H1 (cell line): ENCODE results near the gene PFN2. TPM values are rescaled to one million over a fixed set of nuclear protein-coding genes. Genes with fewer than 3 reads are reported as not detected.

Source experiments
- CTCF ChIA-PET: fragments of 300-600 bp; sonication (Branson Sonifier 250); formaldehyde crosslinking; loops from one replicate; lab custom pipeline; 2021; ENCODE audit not compliant: partially characterized antibody; lab: Charles Lee
- POLR2A ChIA-PET: fragments of 300-600 bp; sonication (Branson Sonifier 250); formaldehyde crosslinking; loops from one replicate; lab custom pipeline; 2021; ENCODE audit warnings: inconsistent platforms; ENCODE audit not compliant: partially characterized antibody; lab: Charles Lee
- DNase-seq, 2 experiments: peaks; one replicate each; pipeline versions ENCODE4 v3.0.0 to v3.0.0-alpha.2; 2010 to 2022; ENCODE audit warnings: low spot score in 2 of 2, low read depth in 1 of 2, mixed read lengths in 1 of 2
- FAIRE-seq: peaks from 2 replicates; lab custom pipeline; 2011; peaks lifted over from hg19 to GRCh38; lab: Jason Lieb, UNC
- H2AFZ ChIP-seq: 2 replicates; pipeline ENCODE4 v1.8.1; 2012; ENCODE audit warnings: low read length, inconsistent platforms
- H2AK5ac ChIP-seq: 2 replicates; pipeline ENCODE4 v1.6.1; 2013; ENCODE audit warnings: low read depth, low read length
- H2BK120ac ChIP-seq: replicated peaks from 2 replicates; pipeline ENCODE3; 2013; ENCODE audit warnings: low read depth, low read length, inconsistent platforms
- H2BK12ac ChIP-seq: 2 replicates; pipeline ENCODE4 v1.6.1; 2013; ENCODE audit warnings: low read depth, low read length
- H2BK15ac ChIP-seq: 2 replicates; pipeline ENCODE4 v1.6.1; 2013; ENCODE audit warnings: low read length
- H2BK20ac ChIP-seq: 2 replicates; pipeline ENCODE4 v1.6.1; 2013; ENCODE audit warnings: low read length
- H2BK5ac ChIP-seq: 2 replicates; pipeline ENCODE4 v1.6.1; 2013; ENCODE audit warnings: low read depth, low read length
- H3K14ac ChIP-seq: 2 replicates; pipeline ENCODE4 v1.6.1; 2013; ENCODE audit warnings: inconsistent platforms; ENCODE audit not compliant: insufficient read length
- H3K18ac ChIP-seq: 2 replicates; pipeline ENCODE4 v1.6.1; 2013; ENCODE audit warnings: low read length; ENCODE audit errors: extremely low read depth
- H3K23ac ChIP-seq: 2 replicates; pipeline ENCODE4 v1.6.1; 2013; ENCODE audit warnings: inconsistent platforms; ENCODE audit not compliant: insufficient read length
- H3K23me2 ChIP-seq: 2 replicates; pipeline ENCODE4 v1.6.1; 2013; ENCODE audit warnings: low read depth, low read length
- H3K27ac ChIP-seq: 2 replicates; pipeline ENCODE4 v1.6.1; 2011; ENCODE audit warnings: low read depth, low read length, inconsistent platforms
- H3K27me3 ChIP-seq, 4 experiments: replicated peaks in 1 of 4; 1 replicate in 1 of 4; 2 replicates in 3 of 4; pipeline versions ENCODE4 v1.6.1 to v1.8.1; 2011 to 2013; ENCODE audit warnings: low read length in 3 of 4, mild to moderate bottlenecking in 3 of 4, inconsistent platforms in 2 of 4, mixed read lengths in 2 of 4, moderate library complexity in 1 of 4; ENCODE audit not compliant: control insufficient read depth in 3 of 4, insufficient read depth in 3 of 4; ENCODE audit errors: extremely low read depth in 1 of 4
- H3K36me3 ChIP-seq, 4 experiments: 2 replicates each; pipeline versions ENCODE4 v1.6.1 to v1.8.1; 2011 to 2013; ENCODE audit warnings: mild to moderate bottlenecking in 4 of 4, low read length in 3 of 4, moderate library complexity in 2 of 4, control low read depth in 1 of 4, inconsistent platforms in 1 of 4; ENCODE audit not compliant: insufficient read depth in 4 of 4, control insufficient read depth in 2 of 4
- H3K4ac ChIP-seq: replicated peaks from 2 replicates; pipeline ENCODE3; 2013; ENCODE audit warnings: low read length, low read depth, mixed read lengths, inconsistent platforms; ENCODE audit not compliant: insufficient read length
- H3K4me1 ChIP-seq, 4 experiments: replicated peaks in 1 of 4; 1 replicate in 1 of 4; 2 replicates in 3 of 4; pipeline versions ENCODE4 v1.6.1 to v1.8.1; 2011 to 2013; ENCODE audit warnings: low read length in 3 of 4, inconsistent platforms in 2 of 4, mixed read lengths in 1 of 4; ENCODE audit not compliant: insufficient read depth in 4 of 4, control insufficient read depth in 3 of 4
- H3K4me2 ChIP-seq, 2 experiments: 2 replicates each; pipeline versions ENCODE4 v1.6.1 to v1.8.1; 2011 to 2013; ENCODE audit warnings: low read depth in 2 of 2, low read length in 2 of 2, control low read depth in 1 of 2, inconsistent platforms in 1 of 2, mild to moderate bottlenecking in 1 of 2; ENCODE audit not compliant: insufficient read depth in 1 of 2
- H3K4me3 ChIP-seq, 4 experiments: fragments of 200-600, 300-600 bp in 1 of 4; sonication (generic), shearing (Covaris generic), sonication (Bioruptor Twin) in 1 of 4; 2 replicates each; pipeline versions ENCODE4 v1.5.1 to v1.8.1; 2011 to 2016; ENCODE audit warnings: low read length in 4 of 4, low read depth in 3 of 4, control low read depth in 2 of 4, inconsistent platforms in 2 of 4, mild to moderate bottlenecking in 2 of 4, mixed read lengths in 1 of 4, moderate library complexity in 1 of 4; ENCODE audit not compliant: insufficient read depth in 2 of 4; ENCODE audit errors: extremely low read depth in 1 of 4
- H3K56ac ChIP-seq: replicated peaks from 2 replicates; pipeline ENCODE3; 2013; ENCODE audit warnings: low read depth, mild to moderate bottlenecking, mixed read lengths, low read length, inconsistent platforms; ENCODE audit not compliant: insufficient read length
- H3K79me1 ChIP-seq: 2 replicates; pipeline ENCODE4 v1.6.1; 2013; ENCODE audit warnings: low read depth, low read length, control low read depth
- H3K79me2 ChIP-seq, 2 experiments: 2 replicates each; pipeline versions ENCODE4 v1.6.1 to v1.8.1; 2012 to 2013; ENCODE audit warnings: low read length in 2 of 2, mild to moderate bottlenecking in 2 of 2, inconsistent platforms in 1 of 2; ENCODE audit not compliant: insufficient read depth in 2 of 2, control insufficient read depth in 1 of 2
- H3K9ac ChIP-seq, 4 experiments: replicated peaks in 1 of 4; 1 replicate in 1 of 4; 2 replicates in 3 of 4; pipeline versions ENCODE4 v1.6.1 to v1.8.1; 2011 to 2013; ENCODE audit warnings: low read depth in 3 of 4, low read length in 3 of 4, control low read depth in 2 of 4, mild to moderate bottlenecking in 2 of 4, moderate library complexity in 2 of 4, inconsistent platforms in 1 of 4; ENCODE audit errors: extremely low read depth in 1 of 4
- H3K9me3 ChIP-seq, 2 experiments: 2 replicates each; pipeline versions ENCODE4 v1.6.1 to v1.8.1; 2012 to 2013; ENCODE audit warnings: mild to moderate bottlenecking in 2 of 2, moderate library complexity in 2 of 2, control low read depth in 1 of 2, inconsistent platforms in 1 of 2, low read depth in 1 of 2, low read length in 1 of 2, mixed read lengths in 1 of 2; ENCODE audit not compliant: insufficient read depth in 2 of 2
- H4K20me1 ChIP-seq, 2 experiments: replicated peaks in 1 of 2; 2 replicates each; pipeline versions ENCODE3 to v1.8.1; 2011 to 2013; ENCODE audit warnings: inconsistent platforms in 2 of 2, low read length in 2 of 2, mild to moderate bottlenecking in 1 of 2; ENCODE audit not compliant: insufficient read depth in 2 of 2, control insufficient read depth in 1 of 2
- H4K5ac ChIP-seq: 2 replicates; pipeline ENCODE4 v1.6.1; 2013; ENCODE audit warnings: low read length, low read depth, mixed read lengths, inconsistent platforms; ENCODE audit not compliant: insufficient read length
- H4K8ac ChIP-seq: 2 replicates; pipeline ENCODE4 v1.8.0; 2013; ENCODE audit warnings: mild to moderate bottlenecking, moderate library complexity, low read length, inconsistent platforms; ENCODE audit not compliant: insufficient read depth; ENCODE audit errors: extremely low read depth
- H4K91ac ChIP-seq: replicated peaks from 2 replicates; pipeline ENCODE3; 2013; ENCODE audit warnings: low read length, mixed read lengths, inconsistent platforms; ENCODE audit not compliant: insufficient read length
- ATF3 ChIP-seq: IDR thresholded peaks from 2 replicates; pipeline ENCODE4 v1.6.1; 2011; ENCODE audit warnings: low read depth, mild to moderate bottlenecking, low read length; ENCODE audit not compliant: insufficient read depth
- CBX5 ChIP-seq: fragments of 300-800, 300-1000 bp; sonication (generic); IDR thresholded peaks from 2 replicates; pipeline ENCODE4 v1.7.1; 2016; ENCODE audit warnings: antibody characterized with exemption, low read length, low read depth
- CHD2 ChIP-seq: IDR thresholded peaks from 2 replicates; pipeline ENCODE4 v1.6.1; 2012; ENCODE audit warnings: low read length, improper control_type of control experiment
- CTBP2 ChIP-seq: IDR thresholded peaks from 2 replicates; pipeline ENCODE4 v1.7.0; 2011; ENCODE audit warnings: borderline replicate concordance, mild to moderate bottlenecking, moderate library complexity, mixed read lengths, low read length; ENCODE audit not compliant: insufficient read depth, insufficient read length
- EP300 ChIP-seq, 2 experiments: IDR thresholded peaks; 1 replicate in 1 of 2; 2 replicates in 1 of 2; pipeline ENCODE4 v1.6.1; 2011 to 2012; ENCODE audit warnings: low read depth in 2 of 2, low read length in 2 of 2, mild to moderate bottlenecking in 2 of 2, borderline replicate concordance in 1 of 2, inconsistent platforms in 1 of 2, moderate library complexity in 1 of 2
- HDAC2 ChIP-seq, 2 experiments: fragments of 300-600 bp in 1 of 2; sonication (generic) in 1 of 2; IDR thresholded peaks; 2 replicates each; pipeline ENCODE4 v1.6.1; 2011 to 2012; ENCODE audit warnings: low read depth in 2 of 2, low read length in 2 of 2, mild to moderate bottlenecking in 2 of 2, moderate library complexity in 2 of 2, borderline replicate concordance in 1 of 2, inconsistent platforms in 1 of 2
- HDAC6 ChIP-seq: IDR thresholded peaks from one replicate; pipeline ENCODE4 v1.7.1; 2012; ENCODE audit warnings: low read depth, mild to moderate bottlenecking, inconsistent platforms, low read length, moderate library complexity
- KDM5A ChIP-seq: fragments of 200-600 bp; IDR thresholded peaks from 2 replicates; pipeline ENCODE4 v1.7.1; 2012; ENCODE audit warnings: mild to moderate bottlenecking, low read length, inconsistent platforms, mixed read lengths
- SP1 ChIP-seq: IDR thresholded peaks from 2 replicates; pipeline ENCODE4 v1.6.1; 2011; ENCODE audit warnings: low read depth, low read length
- SP2 ChIP-seq: IDR thresholded peaks from 2 replicates; pipeline ENCODE4 v1.6.1; 2012; ENCODE audit warnings: mild to moderate bottlenecking, low read length, inconsistent platforms
- WGBS, 2 experiments: shearing (Covaris generic) in 1 of 2; methylation state at CpG; one replicate each; pipeline versions ENCODE4 v1.1.6 to v1.1.7; 2013 to 2015; ENCODE audit warnings: low lambda C conversion rate in 2 of 2, mixed read lengths in 2 of 2, inconsistent platforms in 1 of 2, low coverage in 1 of 2, missing lambda C conversion rate in 1 of 2; ENCODE audit not compliant: insufficient replicate concordance in 2 of 2, insufficient coverage in 1 of 2, insufficient read length in 1 of 2; ENCODE audit errors: extremely low coverage in 1 of 2, missing lambda C conversion rate in 1 of 2; 5-methylcytosine and 5-hydroxymethylcytosine counted together
- polyA plus RNA-seq, 7 experiments: library from polyadenylated mRNA; depleted of rRNA in 3 of 7; stranded (reverse) in 5 of 7; unstranded in 2 of 7; fragments of >200 nt in 5 of 7; fragments of 200-250 nt in 2 of 7; gene quantifications; 1 replicate in 5 of 7; 2 replicates in 1 of 7; 4 replicates in 1 of 7; pipeline versions ENCODE4 v1.2.1 to v1.2.3, GENCODE V29; 2011 to 2013; ENCODE audit warnings: missing spikeins in 2 of 7, mixed read lengths in 2 of 7
- total RNA-seq: library from RNA; stranded (reverse); fragmentation: NEBNext Ultra II Directional; extraction: Animal tissue kit (Norgen Biotek cat#: 25700); gene quantifications from 2 replicates; pipeline ENCODE4 v1.2.1, GENCODE V29; 2021
- TF ChIP-seq, protein P1 (sequence below): IDR thresholded peaks from 2 replicates; pipeline ENCODE4 v1.6.1; 2012; ENCODE audit warnings: low read length, inconsistent platforms

Gene PFN2
- total and polyA plus RNA-seq, 2 of the 8 experiments (the other 6 are each of a cell fraction or from before 2014, with no cell fraction given), result 175 to 311 TPM

DNA sequence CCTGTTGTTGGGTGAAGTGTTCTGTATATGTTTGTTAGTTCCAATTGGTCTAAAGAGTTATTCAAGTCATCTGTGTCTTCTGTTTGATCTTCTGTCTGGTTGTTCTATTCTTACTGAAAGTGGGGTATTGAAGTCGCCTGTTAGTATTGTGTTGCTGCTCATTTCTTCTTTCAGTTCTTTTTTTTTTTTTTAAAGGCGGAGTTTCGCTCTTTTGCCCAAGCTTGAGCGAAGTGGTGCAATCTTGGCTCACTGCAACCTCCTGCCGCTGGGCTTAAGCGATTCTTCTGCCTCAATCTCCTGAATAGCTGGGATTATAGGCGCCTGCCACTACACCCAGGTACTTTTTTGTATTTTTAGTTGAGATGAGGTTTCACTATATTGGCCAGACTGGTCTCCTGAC lies 23.5 kb downstream of the PFN2 start:
- WGBS, 2 experiments, result 97% methylated on average over 7 of the region's 7 CpGs; no CpG with 5 or more reads in 1 of the 2 experiments
- no peaks in the 10 kb centered on the region for H4K20me1 ChIP-seq
- H3K23ac ChIP-seq, result no peak overlapping the region
- no peaks in the 10 kb centered on the region for H3K79me1 ChIP-seq
- no peak overlapping the region for H3K27ac ChIP-seq
- no peak overlapping the region for H2AFZ ChIP-seq
- H3K23me2 ChIP-seq, result no peaks in the 10 kb centered on the region
- no peaks in the 10 kb centered on the region for H3K4me1 ChIP-seq
- H3K56ac ChIP-seq, result no peak overlapping the region
- CTCF ChIA-PET, result interaction anchor here (2.6 kb wide), 1 partner anchor 11 kb away, joined by 9 read pairs; no protein-coding TSS in a partner anchor
- H4K8ac ChIP-seq, result no peak overlapping the region
- H3K14ac ChIP-seq, result no peak overlapping the region
- no peak overlapping the region for H3K4me3 ChIP-seq
- H2BK20ac ChIP-seq, result no peak overlapping the region
- no peak for DNase-seq
- H2BK5ac ChIP-seq, result no peak overlapping the region
- no peak overlapping the region for H3K9ac ChIP-seq
- no peak overlapping the region for H2BK12ac ChIP-seq
- H3K79me2 ChIP-seq, result peaks cover 0 to 3% of the 10 kb centered on the region in 2 experiments; a peak in 1 of 4 replicates
- H3K27me3 ChIP-seq, result no peaks in the 10 kb centered on the region
- H3K36me3 ChIP-seq, result peaks cover 0 to 22% (median 2%) of the 10 kb centered on the region in 4 experiments; a peak in 3 of 8 replicates
- H3K9me3 ChIP-seq, result peaks cover 5 to 11% of the 10 kb centered on the region in 2 experiments; a peak in 3 of 4 replicates
- no peak overlapping the region for H4K5ac ChIP-seq
- no peak overlapping the region for H3K18ac ChIP-seq
- no peak overlapping the region for H2BK15ac ChIP-seq
- no peak overlapping the region for H3K4ac ChIP-seq
- no peak overlapping the region for H4K91ac ChIP-seq
- no peak overlapping the region for H2AK5ac ChIP-seq
- no peak for FAIRE-seq
- POLR2A ChIA-PET, result interaction anchor here (1.6 kb wide), 1 partner anchor 23 kb away, joined by 7 read pairs; the partner anchor contains the start of gene PFN2
- no peak overlapping the region for H2BK120ac ChIP-seq
- no peak overlapping the region for H3K4me2 ChIP-seq
- TF ChIP-seq, protein P1, sequence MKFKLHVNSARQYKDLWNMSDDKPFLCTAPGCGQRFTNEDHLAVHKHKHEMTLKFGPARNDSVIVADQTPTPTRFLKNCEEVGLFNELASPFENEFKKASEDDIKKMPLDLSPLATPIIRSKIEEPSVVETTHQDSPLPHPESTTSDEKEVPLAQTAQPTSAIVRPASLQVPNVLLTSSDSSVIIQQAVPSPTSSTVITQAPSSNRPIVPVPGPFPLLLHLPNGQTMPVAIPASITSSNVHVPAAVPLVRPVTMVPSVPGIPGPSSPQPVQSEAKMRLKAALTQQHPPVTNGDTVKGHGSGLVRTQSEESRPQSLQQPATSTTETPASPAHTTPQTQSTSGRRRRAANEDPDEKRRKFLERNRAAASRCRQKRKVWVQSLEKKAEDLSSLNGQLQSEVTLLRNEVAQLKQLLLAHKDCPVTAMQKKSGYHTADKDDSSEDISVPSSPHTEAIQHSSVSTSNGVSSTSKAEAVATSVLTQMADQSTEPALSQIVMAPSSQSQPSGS, result no peak
- TF ChIP-seq SP1, result no peak
- no peak for TF ChIP-seq KDM5A
- no peak for TF ChIP-seq CBX5
- no peak for TF ChIP-seq ATF3
- TF ChIP-seq HDAC6, result no peak
- TF ChIP-seq CTBP2, result no peak
- no peak for TF ChIP-seq HDAC2 (IDR thresholded peaks at IDR 0.05; ENCODE audit: borderline replicate concordance in 1 of 2, low read depth in 2 of 2, low read length in 2 of 2)
- no peak for TF ChIP-seq EP300 (IDR thresholded peaks at IDR 0.05; ENCODE audit: borderline replicate concordance in 1 of 2, low read depth in 2 of 2, low read length in 2 of 2)
- TF ChIP-seq SP2, result no peak
- TF ChIP-seq CHD2, result no peak
